Endothelial cell of umbilical vein (primary cell): ENCODE results near the gene FTSJ3. TPM values are rescaled to one million over a fixed set of nuclear protein-coding genes. Genes with fewer than 3 reads are reported as not detected.

Source experiments
- BruUV-seq: library from RNA; stranded (reverse); fragments of 400-500 nt; replicated peaks from 2 replicates; lab custom pipeline; 2021; lab: Mats Ljungman, UMichigan
- CTCF ChIA-PET: fragments of 300-600, 350-600 bp; sonication (Branson Sonifier 250); formaldehyde crosslinking; loops from one replicate; lab custom pipeline; 2021; ENCODE audit warnings: antibody characterized with exemption, inconsistent platforms; lab: Charles Lee
- POLR2A ChIA-PET: fragments of 300-600, 350-600 bp; sonication (Branson Sonifier 250); formaldehyde crosslinking; loops from one replicate; lab custom pipeline; 2021; ENCODE audit warnings: antibody characterized with exemption, inconsistent platforms; lab: Charles Lee
- DNase-seq: peaks from one replicate; pipeline ENCODE4 v3.0.0-alpha.2; 2011; ENCODE audit warnings: low read depth, low spot score
- FAIRE-seq: peaks from 2 replicates; lab custom pipeline; 2011; peaks lifted over from hg19 to GRCh38; lab: Jason Lieb, UNC
- H2AFZ ChIP-seq: 2 replicates; pipeline ENCODE4 v1.6.0; 2012; ENCODE audit warnings: low read depth, low read length, control low read depth, inconsistent platforms
- H3K27ac ChIP-seq: 2 replicates; pipeline ENCODE4 v1.5.1; 2011; ENCODE audit warnings: low read depth, mild to moderate bottlenecking, control low read depth, low read length, moderate library complexity; ENCODE audit not compliant: insufficient read depth
- H3K27me3 ChIP-seq, 2 experiments: 2 replicates each; pipeline versions ENCODE4 v1.6.0 to v1.6.1; 2011; ENCODE audit warnings: low read length in 2 of 2, mixed read lengths in 1 of 2; ENCODE audit not compliant: control insufficient read depth in 2 of 2, insufficient read depth in 2 of 2
- H3K36me3 ChIP-seq, 2 experiments: 2 replicates in 1 of 2; 3 replicates in 1 of 2; pipeline ENCODE4 v1.5.1; 2011; ENCODE audit warnings: low read length in 2 of 2, mild to moderate bottlenecking in 1 of 2, moderate library complexity in 1 of 2; ENCODE audit not compliant: control insufficient read depth in 2 of 2, insufficient read depth in 2 of 2; ENCODE audit errors: extremely low read depth in 1 of 2
- H3K4me1 ChIP-seq: 3 replicates; pipeline ENCODE4 v1.5.1; 2011; ENCODE audit warnings: mild to moderate bottlenecking, low read length; ENCODE audit not compliant: control insufficient read depth, insufficient read depth; ENCODE audit errors: extremely low read depth
- H3K4me2 ChIP-seq: 2 replicates; pipeline ENCODE4 v1.6.1; 2011; ENCODE audit warnings: low read length, control low read depth, mixed read lengths; ENCODE audit not compliant: insufficient read depth
- H3K4me3 ChIP-seq, 3 experiments: fragments of 200-600 bp in 1 of 3; sonication (generic), shearing (Covaris generic) in 1 of 3; replicated peaks in 1 of 3; 2 replicates each; pipeline ENCODE4 v1.5.1; 2011 to 2016; ENCODE audit warnings: control low read depth in 3 of 3, low read length in 3 of 3, mild to moderate bottlenecking in 2 of 3, inconsistent platforms in 1 of 3, low read depth in 1 of 3, moderate library complexity in 1 of 3; ENCODE audit not compliant: insufficient read depth in 1 of 3
- H3K79me2 ChIP-seq: 2 replicates; pipeline ENCODE4 v1.6.0; 2012; ENCODE audit warnings: low read length, inconsistent platforms; ENCODE audit not compliant: control insufficient read depth, insufficient read depth
- H3K9ac ChIP-seq: replicated peaks from 2 replicates; pipeline ENCODE3; 2011; ENCODE audit warnings: low read length, control low read depth; ENCODE audit not compliant: insufficient read depth; ENCODE audit errors: extremely low read depth
- H3K9me1 ChIP-seq: replicated peaks from 3 replicates; pipeline ENCODE4 v1.6.0; 2011; ENCODE audit warnings: mild to moderate bottlenecking, low read length; ENCODE audit not compliant: control insufficient read depth, insufficient read depth; ENCODE audit errors: extremely low read depth
- H3K9me3 ChIP-seq: replicated peaks from 2 replicates; pipeline ENCODE4 v1.5.1; 2012; ENCODE audit warnings: low read length, inconsistent platforms; ENCODE audit not compliant: control insufficient read depth, insufficient read depth
- H4K20me1 ChIP-seq: replicated peaks from 2 replicates; pipeline ENCODE3; 2011; ENCODE audit warnings: mild to moderate bottlenecking, low read length; ENCODE audit not compliant: control insufficient read depth, insufficient read depth; ENCODE audit errors: extremely low read depth
- CTCF ChIP-seq, 2 donors: IDR thresholded peaks; 1 replicate in 1 of 2; 2 replicates in 1 of 2; pipeline ENCODE4 v1.5.1; 2011; ENCODE audit warnings: low read length in 2 of 2, mild to moderate bottlenecking in 2 of 2, moderate library complexity in 2 of 2, control low read depth in 1 of 2, inconsistent platforms in 1 of 2, low read depth in 1 of 2; ENCODE audit not compliant: insufficient read depth in 1 of 2; ENCODE audit errors: extremely low read depth in 1 of 2
- EZH2 ChIP-seq: IDR thresholded peaks from 2 replicates; pipeline ENCODE4 v1.6.1; 2012; ENCODE audit warnings: borderline replicate concordance, low read depth, mild to moderate bottlenecking, moderate library complexity, low read length, inconsistent platforms; ENCODE audit not compliant: severe bottlenecking
- FOS ChIP-seq: IDR thresholded peaks from 2 replicates; pipeline ENCODE4 v1.6.1; 2011; ENCODE audit warnings: mild to moderate bottlenecking, low read length, moderate library complexity, borderline replicate concordance; ENCODE audit not compliant: insufficient read depth
- JUN ChIP-seq: IDR thresholded peaks from 2 replicates; pipeline ENCODE4 v1.6.1; 2011; ENCODE audit warnings: borderline replicate concordance, low read depth; ENCODE audit not compliant: insufficient read length, insufficient read depth
- MAX ChIP-seq: IDR thresholded peaks from 2 replicates; pipeline ENCODE4 v1.6.1; 2011; ENCODE audit not compliant: insufficient read depth, insufficient read length
- dilution Hi-C: fragments of 300-500 bp; cut with MboI; formaldehyde crosslinking; loops from one replicate; pipeline ENCODE4 v1.15.0; 2019; ENCODE audit warnings: low sequenced_read_pairs; ENCODE audit not compliant: extremely low pct_ligation_motif_present
- intact Hi-C: fragments of 100-400 bp; cut with micrococcal nuclease; formaldehyde crosslinking; loops from one replicate; pipeline ENCODE4 v1.10.0; 2022
- polyA plus RNA-seq, 4 experiments: library from polyadenylated mRNA; depleted of rRNA in 3 of 4; stranded (reverse) in 3 of 4; unstranded in 1 of 4; fragments of >200 nt; gene quantifications; 2 replicates each; pipeline versions ENCODE4 v1.2.1 to v1.2.3, GENCODE V29; 2011 to 2012; ENCODE audit warnings: missing spikeins in 1 of 4
- total RNA-seq: library from RNA; stranded (reverse); gene quantifications from 2 replicates; pipeline ENCODE4 v1.2.3, GENCODE V29; 2021

FTSJ3 gene
- total and polyA plus RNA-seq, 2 donors (not counting 3 experiments of a cell fraction or from before 2014, with no cell fraction given): 42.1 to 60.2 TPM

GRCh38 chr17:63780507-63780906 is 47.0 kb downstream of the FTSJ3 start:
- no peaks in the 10 kb centered on the region for H3K9me3 ChIP-seq
- DNase-seq: peak; percentile 7
- H3K4me2 ChIP-seq: peak overlapping the region; percentile 25
- H3K4me3 ChIP-seq: no peak overlapping the region
- no TSS peak for BruUV-seq
- no peak overlapping the region for H3K27ac ChIP-seq
- peaks cover 7% of the 10 kb centered on the region for H4K20me1 ChIP-seq
- ChIA-PET POLR2A (no interaction called here), CTCF (no interaction called here)
- no peaks in the 10 kb centered on the region for H3K9me1 ChIP-seq
- H3K27me3 ChIP-seq: no peaks in the 10 kb centered on the region
- FAIRE-seq: no peak
- H3K4me1 ChIP-seq: peaks cover 15% of the 10 kb centered on the region
- peaks cover 0 to 6% of the 10 kb centered on the region in 2 experiments for H3K36me3 ChIP-seq
- H3K9ac ChIP-seq: no peak overlapping the region
- TF ChIP-seq MAX (no peak), FOS (no peak), JUN (no peak), EZH2 (no peak), CTCF (IDR thresholded peaks at IDR 0.05; ENCODE audit: extremely low read depth in 1 of 2, insufficient read depth in 1 of 2, low read depth in 1 of 2, low read length in 2 of 2) (no peak)
- no peak overlapping the region for H2AFZ ChIP-seq
- intact Hi-C loops: no loop called here
- H3K79me2 ChIP-seq: peaks cover 95% of the 10 kb centered on the region
- dilution Hi-C loops: no loop called here
